ENCODE measurements around the gene TFAP2C. TPM values are rescaled to one million over a fixed set of nuclear protein-coding genes. Genes with fewer than 3 reads are reported as not detected.

The TFAP2C gene
- total RNA-seq, 1 experiment from 2014 or later = 23.7 TPM

GRCh38 chr20:56676679-56677078 lies 47.6 kb downstream of the TFAP2C start (continued):
- TF ChIP-seq ZSCAN18 (CRISPR knock-in tag; IDR thresholded peaks at IDR 0.05) (no peak), ERG (CRISPR knock-in tag; IDR thresholded peaks at IDR 0.05) (no peak), ZNF532 (CRISPR knock-in tag; IDR thresholded peaks at IDR 0.05; ENCODE audit: borderline replicate concordance) (no peak), ZNF671 (CRISPR knock-in tag; IDR thresholded peaks at IDR 0.05) (no peak)

GRCh38 chr20:56683077-56683865 lies 54.2 kb downstream of the TFAP2C start:
- no peak for ATAC-seq
- ChIA-PET CTCF (no interaction called here), POLR2A (no interaction called here)
- TF ChIP-seq ZSCAN18 (CRISPR knock-in tag; IDR thresholded peaks at IDR 0.05) = no peak
- no peak for TF ChIP-seq ZNF671 (CRISPR knock-in tag; IDR thresholded peaks at IDR 0.05)
- no peak for TF ChIP-seq E2F5 (CRISPR knock-in tag; IDR thresholded peaks at IDR 0.05)
- TF ChIP-seq PRDM15 (CRISPR knock-in tag; IDR thresholded peaks at IDR 0.05) = no peak
- TF ChIP-seq AR (CRISPR knock-in tag; IDR thresholded peaks at IDR 0.05) = no peak
- no peak for TF ChIP-seq RELA (CRISPR knock-in tag; IDR thresholded peaks at IDR 0.05; ENCODE audit: borderline replicate concordance)
- TF ChIP-seq ZBTB43 (CRISPR knock-in tag; IDR thresholded peaks at IDR 0.05) = no peak
- TF ChIP-seq JUN (CRISPR knock-in tag; IDR thresholded peaks at IDR 0.05) = no peak
- no peak for TF ChIP-seq NR2C2 (CRISPR knock-in tag; IDR thresholded peaks at IDR 0.05)
- no peak for TF ChIP-seq SOX15 (CRISPR knock-in tag; IDR thresholded peaks at IDR 0.05)
- TF ChIP-seq TP53 (CRISPR knock-in tag; IDR thresholded peaks at IDR 0.05) = no peak
- TF ChIP-seq ZNF425 (CRISPR knock-in tag; conservative IDR thresholded peaks at IDR 0.05) = no peak

More at GRCh38 chr20:56683077-56683865, 54.2 kb downstream of the TFAP2C start:
- no peaks in the 10 kb centered on the region for H3K9me3 Mint-ChIP-seq
- no peak overlapping the region for H3K27ac Mint-ChIP-seq
- no peaks in the 10 kb centered on the region; the same call in none of the 2 replicates for H3K27me3 Mint-ChIP-seq (ENCODE audit: low read depth)
- no peak overlapping the region for H3K4me3 Mint-ChIP-seq
- peaks cover 15% of the 10 kb centered on the region for H3K4me1 Mint-ChIP-seq
- no peak for DNase-seq (ENCODE audit: low spot score)
- no peaks in the 10 kb centered on the region for H3K36me3 Mint-ChIP-seq
